Upper lobe of left lung (tissue), 4 donors: ENCODE measurements around the gene GABRG3.

Experiments
- POLR2A ChIP-seq, 4 donors: fragments of 450-650 bp; IDR thresholded peaks; one replicate each; pipeline ENCODE4 v1.5.1; 2016 to 2017; ENCODE audit warnings: antibody characterized with exemption in 4 of 4, mild to moderate bottlenecking in 2 of 4
- TF ChIP-seq, protein P1 (sequence below), 6 experiments: fragments of 450-650 bp in 4 of 6; fragments of 200-600 bp in 2 of 6; sonication (generic) in 2 of 6; IDR thresholded peaks; one replicate each; pipeline ENCODE4 v1.5.1; 2016 to 2019; ENCODE audit warnings: antibody characterized with exemption in 6 of 6

DNA sequence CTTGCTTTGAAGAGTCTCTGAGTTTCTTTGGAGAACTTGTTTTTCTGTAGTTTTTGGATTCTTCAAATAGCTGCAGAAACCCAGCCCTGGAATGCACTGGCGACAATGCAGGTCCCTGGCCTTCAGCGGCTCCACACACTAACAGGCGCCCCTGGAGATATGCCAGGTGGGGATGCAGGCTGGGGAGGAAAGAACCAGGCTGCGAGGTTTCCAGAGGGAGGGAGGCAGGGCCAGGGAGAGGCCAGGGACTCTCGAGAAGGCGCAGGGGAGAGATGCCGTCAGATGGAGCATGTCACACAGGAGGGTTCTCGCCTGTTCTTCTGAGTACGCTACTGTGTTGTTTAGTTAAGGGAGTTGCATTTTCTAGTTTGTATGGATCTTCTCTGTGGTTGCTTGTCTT, 283.1 kb downstream of the GABRG3 start:
- TF ChIP-seq, protein P1, sequence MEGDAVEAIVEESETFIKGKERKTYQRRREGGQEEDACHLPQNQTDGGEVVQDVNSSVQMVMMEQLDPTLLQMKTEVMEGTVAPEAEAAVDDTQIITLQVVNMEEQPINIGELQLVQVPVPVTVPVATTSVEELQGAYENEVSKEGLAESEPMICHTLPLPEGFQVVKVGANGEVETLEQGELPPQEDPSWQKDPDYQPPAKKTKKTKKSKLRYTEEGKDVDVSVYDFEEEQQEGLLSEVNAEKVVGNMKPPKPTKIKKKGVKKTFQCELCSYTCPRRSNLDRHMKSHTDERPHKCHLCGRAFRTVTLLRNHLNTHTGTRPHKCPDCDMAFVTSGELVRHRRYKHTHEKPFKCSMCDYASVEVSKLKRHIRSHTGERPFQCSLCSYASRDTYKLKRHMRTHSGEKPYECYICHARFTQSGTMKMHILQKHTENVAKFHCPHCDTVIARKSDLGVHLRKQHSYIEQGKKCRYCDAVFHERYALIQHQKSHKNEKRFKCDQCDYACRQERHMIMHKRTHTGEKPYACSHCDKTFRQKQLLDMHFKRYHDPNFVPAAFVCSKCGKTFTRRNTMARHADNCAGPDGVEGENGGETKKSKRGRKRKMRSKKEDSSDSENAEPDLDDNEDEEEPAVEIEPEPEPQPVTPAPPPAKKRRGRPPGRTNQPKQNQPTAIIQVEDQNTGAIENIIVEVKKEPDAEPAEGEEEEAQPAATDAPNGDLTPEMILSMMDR (IDR thresholded peaks at IDR 0.05): no peak
- no peak for TF ChIP-seq POLR2A (IDR thresholded peaks at IDR 0.05)
